GM12892 (cell line): ENCODE measurements around the gene RNF7.
"Not testable (repeated sequence)": the region's sequence is repeated elsewhere in the genome, so short reads cannot be mapped to it uniquely, and the experiment has no call there.

ENCODE experiments used
- DNase-seq: peaks from one replicate; pipeline ENCODE4 v3.0.0; 2011; ENCODE audit not compliant: insufficient read length
- FAIRE-seq: peaks from 2 replicates; lab custom pipeline; 2011; peaks lifted over from hg19 to GRCh38; lab: Jason Lieb, UNC
- POLR2A ChIP-seq: IDR thresholded peaks from 2 replicates; pipeline ENCODE4 v1.6.1; 2011; ENCODE audit warnings: low read depth, low read length, control low read depth
- POLR2AphosphoS5 ChIP-seq: IDR thresholded peaks from 2 replicates; pipeline ENCODE4 v1.6.1; 2011; ENCODE audit warnings: low read depth, low read length, control low read depth
- TAF1 ChIP-seq: IDR thresholded peaks from 2 replicates; pipeline ENCODE4 v1.6.1; 2011; ENCODE audit warnings: low read depth, mild to moderate bottlenecking, control low read depth, low read length, borderline replicate concordance

RNF7 gene

GRCh38 chr3:141783632-141784031 is 45.5 kb downstream of the RNF7 start:
- FAIRE-seq = no peak

GRCh38 chr3:141784096-141784495 is 46.0 kb downstream of the RNF7 start:
- DNase-seq = no peak
- no peak for FAIRE-seq
- TF ChIP-seq POLR2AphosphoS5 = no peak

More at GRCh38 chr3:141783632-141784031, 45.5 kb downstream of the RNF7 start:
- no peak for DNase-seq
- TF ChIP-seq POLR2AphosphoS5 = no peak
- no peak for TF ChIP-seq TAF1
- TF ChIP-seq POLR2A = no peak

GRCh38 chr3:141784531-141784930 is 46.4 kb downstream of the RNF7 start:
- FAIRE-seq (no peak), DNase-seq (no peak)
- TF ChIP-seq POLR2A (no peak), TAF1 (no peak), POLR2AphosphoS5 (no peak)

- TF ChIP-seq POLR2AphosphoS5 (no peak), TAF1 (no peak), POLR2A (no peak)
- FAIRE-seq (no peak), DNase-seq (no peak)
Observed at GRCh38 chr3:141788149-141788548, 50.1 kb downstream of the RNF7 start.

GRCh38 chr3:141788750-141789149 is 50.7 kb downstream of the RNF7 start:
- DNase-seq, FAIRE-seq: not testable (repeated sequence)

GRCh38 chr3:141789281-141789680 is 51.2 kb downstream of the RNF7 start:
- no peak for FAIRE-seq
- DNase-seq = no peak
- TF ChIP-seq POLR2AphosphoS5 (no peak), POLR2A (no peak), TAF1 (no peak)

GRCh38 chr3:141790171-141790570 is 52.1 kb downstream of the RNF7 start:
- no peak for DNase-seq
- no peak for FAIRE-seq
- no peak for TF ChIP-seq POLR2AphosphoS5
- no peak for TF ChIP-seq POLR2A
- TF ChIP-seq TAF1 = no peak

- no peak for FAIRE-seq
- TF ChIP-seq POLR2AphosphoS5 = no peak
- TF ChIP-seq POLR2A = no peak
- no peak for TF ChIP-seq TAF1
- no peak for DNase-seq
Observed at GRCh38 chr3:141792495-141792894, 54.4 kb downstream of the RNF7 start.

- DNase-seq (no peak), FAIRE-seq (no peak)
Observed at GRCh38 chr3:141793476-141794260, 55.6 kb downstream of the RNF7 start.

GRCh38 chr3:141795276-141795675 is 57.2 kb downstream of the RNF7 start:
- FAIRE-seq = no peak

More at GRCh38 chr3:141793476-141794260, 55.6 kb downstream of the RNF7 start:
- TF ChIP-seq TAF1 (no peak), POLR2AphosphoS5 (no peak), POLR2A (no peak)

GRCh38 chr3:141795741-141796080 is 57.6 kb downstream of the RNF7 start:
- FAIRE-seq (no peak), DNase-seq (no peak)
- TF ChIP-seq POLR2AphosphoS5 (no peak), POLR2A (no peak), TAF1 (no peak)

More at GRCh38 chr3:141795276-141795675, 57.2 kb downstream of the RNF7 start:
- TF ChIP-seq POLR2A (no peak), TAF1 (no peak), POLR2AphosphoS5 (no peak)
- DNase-seq = no peak

GRCh38 chr3:141796081-141796888 is 58.2 kb downstream of the RNF7 start:
- no peak for TF ChIP-seq POLR2AphosphoS5
- TF ChIP-seq POLR2A = no peak
- TF ChIP-seq TAF1 = no peak
- FAIRE-seq = peak; percentile 76

More at GRCh38 chr3:141796081-141796888, 58.2 kb downstream of the RNF7 start:
- DNase-seq = peak; percentile 51
